A549 (cell line): ENCODE results near the gene GMDS. TPM values are rescaled to one million over a fixed set of nuclear protein-coding genes. Genes with fewer than 3 reads are reported as not detected.

Experiments
- ATAC-seq, 2 experiments: fragments of 200-7000 bp in 1 of 2; fragments of >200 bp in 1 of 2; cut with Nextera tagmentation in 1 of 2; cut with Tn5 transposase in 1 of 2; 3 replicates each; pipeline versions ENCODE4 v1.8.0 to v1.9.1; 2018 to 2020; ENCODE audit warnings: mild to moderate bottlenecking in 1 of 2, moderate library complexity in 1 of 2
- CTCF ChIA-PET: fragments of 300-600 bp; sonication (Branson Sonifier 250); formaldehyde crosslinking; extraction: SDS; loops from one replicate; lab custom pipeline; 2021; ENCODE audit warnings: antibody characterized with exemption, inconsistent platforms; lab: Yijun Ruan, JAX
- POLR2A ChIA-PET: fragments of 350-600 bp; formaldehyde crosslinking; extraction: SDS; loops from one replicate; lab custom pipeline; 2021; ENCODE audit warnings: antibody characterized with exemption, inconsistent platforms; lab: Yijun Ruan, JAX
- DNase-seq, 2 experiments: peaks; one replicate each; pipeline versions ENCODE4 v3.0.0 to v3.0.0-alpha.2; 2011 to 2016; ENCODE audit warnings: low read depth in 1 of 2, low spot score in 1 of 2
- FAIRE-seq: peaks from 2 replicates; lab custom pipeline; 2011; peaks lifted over from hg19 to GRCh38; lab: Jason Lieb, UNC
- H3K27ac ChIP-seq, 2 experiments: fragments of >200 bp; sonication (Bioruptor Twin); formaldehyde crosslinking; 3 replicates each; pipeline ENCODE4 v1.5.1; 2016 to 2017
- H3K4me1 ChIP-seq: fragments of >200 bp; sonication (Bioruptor Twin); formaldehyde crosslinking; 3 replicates; pipeline ENCODE4 v1.6.1; 2016
- H3K4me2 ChIP-seq: fragments of >200 bp; sonication (Bioruptor Twin); formaldehyde crosslinking; 3 replicates; pipeline ENCODE4 v1.6.1; 2016
- H3K4me3 ChIP-seq: fragments of >200 bp; sonication (Bioruptor Twin); formaldehyde crosslinking; 3 replicates; pipeline ENCODE4 v1.5.1; 2016
- H3K9me3 ChIP-seq: fragments of >200 bp; sonication (Bioruptor Twin); formaldehyde crosslinking; 3 replicates; pipeline ENCODE4 v1.6.1; 2016
- BCL3 ChIP-seq: fragments of >200 bp; sonication (Bioruptor Twin); formaldehyde crosslinking; IDR thresholded peaks from 3 replicates; pipeline ENCODE4 v1.6.1; 2016
- CHD2 ChIP-seq: fragments of 150-350 bp; IDR thresholded peaks from 2 replicates; pipeline ENCODE4 v1.6.1; 2014; ENCODE audit warnings: low read length; ENCODE audit not compliant: partially characterized antibody
- CTCF ChIP-seq: fragments of >200 bp; sonication (Bioruptor Twin); formaldehyde crosslinking; IDR thresholded peaks from 3 replicates; pipeline ENCODE4 v1.5.1; 2016
- EHMT2 ChIP-seq: fragments of 200-600 bp; sonication (generic); IDR thresholded peaks from 2 replicates; pipeline ENCODE4 v1.6.1; 2016; ENCODE audit warnings: antibody characterized with exemption, low read depth, mild to moderate bottlenecking, moderate library complexity
- ELK1 ChIP-seq: fragments of 150-350 bp; IDR thresholded peaks from 2 replicates; pipeline ENCODE4 v1.6.1; 2014; ENCODE audit warnings: low read depth, mild to moderate bottlenecking, low read length
- ESRRA ChIP-seq: fragments of 150-350 bp; IDR thresholded peaks from 2 replicates; pipeline ENCODE4 v1.6.1; 2014; ENCODE audit warnings: mild to moderate bottlenecking, low read length, borderline replicate concordance
- FOSB ChIP-seq: fragments of 250-450 bp; sonication (Bioruptor Pico); IDR thresholded peaks from 2 replicates; pipeline ENCODE4 v1.5.0; 2020; ENCODE audit warnings: mild to moderate bottlenecking, moderate library complexity
- FOSL2 ChIP-seq, 2 experiments: fragments of 450-650 bp in 1 of 2; fragments of >200 bp in 1 of 2; sonication (Bioruptor Twin) in 1 of 2; formaldehyde crosslinking; IDR thresholded peaks; 2 replicates each; pipeline versions ENCODE4 v1.5.0 to v1.6.1; 2016 to 2020; ENCODE audit warnings: mild to moderate bottlenecking in 1 of 2, moderate library complexity in 1 of 2
- GATA3 ChIP-seq: IDR thresholded peaks from 2 replicates; pipeline ENCODE4 v1.6.1; 2012; ENCODE audit warnings: borderline replicate concordance
- HDAC2 ChIP-seq: fragments of 200-600 bp; sonication (generic); IDR thresholded peaks from 2 replicates; pipeline ENCODE4 v1.6.1; 2016
- HMGXB4 ChIP-seq: fragments of 250-450 bp; sonication (Bioruptor Pico); IDR thresholded peaks from 2 replicates; pipeline ENCODE4 v1.5.0; 2021; ENCODE audit warnings: mild to moderate bottlenecking, moderate library complexity, borderline replicate concordance
- HOXA7 ChIP-seq: fragments of 250-450 bp; sonication (Bioruptor Pico); IDR thresholded peaks from 2 replicates; pipeline ENCODE4 v1.5.0; 2020; ENCODE audit warnings: mild to moderate bottlenecking, moderate library complexity
- JUNB ChIP-seq: fragments of >200 bp; sonication (Bioruptor Twin); formaldehyde crosslinking; IDR thresholded peaks from 2 replicates; pipeline ENCODE4 v1.6.1; 2016
- KDM5A ChIP-seq: fragments of 200-600 bp; sonication (generic); IDR thresholded peaks from 2 replicates; pipeline ENCODE4 v1.6.1; 2016; ENCODE audit warnings: antibody characterized with exemption, mild to moderate bottlenecking
- MAFK ChIP-seq: fragments of 450-650 bp; IDR thresholded peaks from 2 replicates; pipeline ENCODE4 v1.6.1; 2014; ENCODE audit not compliant: partially characterized antibody
- NFE2L2 ChIP-seq: fragments of 150-350 bp; conservative IDR thresholded peaks from 2 replicates; pipeline ENCODE4 v1.6.1; 2014; ENCODE audit warnings: low read length
- NR3C1 ChIP-seq: fragments of >200 bp; sonication (Bioruptor Twin); formaldehyde crosslinking; IDR thresholded peaks from 3 replicates; pipeline ENCODE4 v1.6.1; 2017
- POLR2A ChIP-seq: IDR thresholded peaks from 2 replicates; pipeline ENCODE4 v1.6.1; 2012; ENCODE audit warnings: mild to moderate bottlenecking, low read length
- POLR2AphosphoS2 ChIP-seq: conservative IDR thresholded peaks from 2 replicates; pipeline ENCODE4 v1.6.1; 2012; ENCODE audit warnings: low read length, improper control_type of control experiment, inconsistent platforms
- SREBF2 ChIP-seq: fragments of 450-650 bp; IDR thresholded peaks from 2 replicates; pipeline ENCODE4 v1.6.1; 2014; ENCODE audit warnings: mild to moderate bottlenecking, moderate library complexity
- USF2 ChIP-seq: fragments of 450-650 bp; IDR thresholded peaks from 2 replicates; pipeline ENCODE4 v1.6.1; 2014; ENCODE audit warnings: antibody characterized with exemption
- ZC3H11A ChIP-seq: fragments of 450-650 bp; IDR thresholded peaks from 2 replicates; pipeline ENCODE4 v1.6.1; 2014; ENCODE audit warnings: antibody characterized with exemption, mild to moderate bottlenecking
- ZFP36 ChIP-seq: fragments of 450-650 bp; IDR thresholded peaks from 2 replicates; pipeline ENCODE4 v1.6.1; 2014; ENCODE audit warnings: borderline replicate concordance; ENCODE audit not compliant: partially characterized antibody
- ZNF302 ChIP-seq: fragments of 250-450 bp; sonication (Bioruptor Pico); IDR thresholded peaks from 2 replicates; pipeline ENCODE4 v1.9.0; 2021; ENCODE audit warnings: inconsistent platforms, mild to moderate bottlenecking, moderate library complexity
- WGBS: methylation state at CpG from one replicate; pipeline ENCODE4 v1.1.6; 2017; ENCODE audit errors: missing lambda C conversion rate; 5-methylcytosine and 5-hydroxymethylcytosine counted together
- polyA plus RNA-seq, 4 experiments: library from polyadenylated mRNA; depleted of rRNA in 3 of 4; stranded (reverse); fragments of >200 nt; fragmentation: RNase III in 1 of 4; extraction: RNeasy Plus Mini Kit Qiagen cat#74134 plus additional on column Dnase treatment in 1 of 4; gene quantifications; 2 replicates in 3 of 4; 3 replicates in 1 of 4; pipeline ENCODE4 v1.2.3, GENCODE V29; 2011 to 2017
- TF ChIP-seq, protein P1 (sequence below): IDR thresholded peaks from 2 replicates; pipeline ENCODE4 v1.6.1; 2012

GMDS gene
- polyA plus RNA-seq, 2 of the 4 experiments (the other 2 are of a cell fraction) = 9.9 to 12.4 TPM

DNA sequence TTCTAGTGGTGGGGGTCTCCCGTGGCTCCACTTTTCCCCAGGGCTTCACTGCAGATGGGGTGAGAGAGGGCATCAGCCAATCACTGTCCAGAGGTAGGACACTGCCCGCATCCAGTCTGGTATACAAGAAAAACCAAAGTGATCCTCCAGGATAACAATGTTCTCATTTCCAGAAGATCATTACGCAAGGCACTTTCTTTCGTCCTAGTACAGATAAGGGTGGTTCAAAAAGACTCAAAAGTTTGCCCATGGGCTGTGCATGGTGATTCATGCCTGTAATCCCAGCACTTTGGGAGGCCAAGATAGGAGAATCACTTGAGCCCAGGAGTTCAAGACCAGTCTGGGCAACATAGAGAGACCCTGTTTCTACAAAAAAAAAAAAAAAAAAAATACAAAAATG lies 16.4 kb downstream of the GMDS start:
- Histone ChIP-seq H3K4me1 (peaks cover 17% of the 10 kb centered on the region), H3K27ac (no peak overlapping the region), H3K4me2 (no peak overlapping the region), H3K4me3 (no peak overlapping the region), H3K9me3 (no peaks in the 10 kb centered on the region)
- ChIA-PET CTCF (no interaction called here), POLR2A (no interaction called here)
- WGBS = 83% methylated on average over 3 of the region's 4 CpGs
- TF ChIP-seq KDM5A = no peak
- TF ChIP-seq FOSB (CRISPR knock-in tag) = no peak
- no peak for TF ChIP-seq EHMT2
- TF ChIP-seq HOXA7 (CRISPR knock-in tag) = no peak
- no peak for TF ChIP-seq CHD2
- TF ChIP-seq BCL3 = no peak
- TF ChIP-seq CTCF = no peak
- TF ChIP-seq ZNF302 (CRISPR knock-in tag) = no peak
- no peak for TF ChIP-seq USF2
- no peak for TF ChIP-seq ZFP36
- TF ChIP-seq POLR2A = no peak
- no peak for TF ChIP-seq HMGXB4 (CRISPR knock-in tag)
- TF ChIP-seq ESRRA = no peak
- no peak for TF ChIP-seq HDAC2
- TF ChIP-seq ZC3H11A = no peak
- no peak for TF ChIP-seq JUNB
- no peak for TF ChIP-seq GATA3
- TF ChIP-seq, protein P1, sequence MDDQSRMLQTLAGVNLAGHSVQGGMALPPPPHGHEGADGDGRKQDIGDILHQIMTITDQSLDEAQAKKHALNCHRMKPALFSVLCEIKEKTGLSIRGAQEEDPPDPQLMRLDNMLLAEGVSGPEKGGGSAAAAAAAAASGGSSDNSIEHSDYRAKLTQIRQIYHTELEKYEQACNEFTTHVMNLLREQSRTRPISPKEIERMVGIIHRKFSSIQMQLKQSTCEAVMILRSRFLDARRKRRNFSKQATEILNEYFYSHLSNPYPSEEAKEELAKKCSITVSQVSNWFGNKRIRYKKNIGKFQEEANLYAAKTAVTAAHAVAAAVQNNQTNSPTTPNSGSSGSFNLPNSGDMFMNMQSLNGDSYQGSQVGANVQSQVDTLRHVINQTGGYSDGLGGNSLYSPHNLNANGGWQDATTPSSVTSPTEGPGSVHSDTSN = no peak
- TF ChIP-seq SREBF2 = no peak
- DNase-seq (no peak), FAIRE-seq (no peak), ATAC-seq (no peak)

- FAIRE-seq = no peak
- ATAC-seq = no peak
- H3K4me3 ChIP-seq = no peak overlapping the region
- H3K27ac ChIP-seq = no peak overlapping the region
- TF ChIP-seq NFE2L2 (no peak), FOSL2 (IDR thresholded peaks at IDR 0.05) (no peak), FOSL2 (CRISPR knock-in tag; IDR thresholded peaks at IDR 0.05) (no peak), ELK1 (no peak), POLR2A (no peak), POLR2AphosphoS2 (no peak), ESRRA (no peak), GATA3 (no peak), MAFK (no peak), NR3C1 (no peak)
- TF ChIP-seq, all 56 proteins: peak for 0
- CTCF ChIA-PET = no interaction called here
- Histone ChIP-seq H3K9me3 (no peaks in the 10 kb centered on the region), H3K4me2 (no peak overlapping the region), H3K4me1 (peaks cover 17% of the 10 kb centered on the region)
- WGBS = 53% methylated on average over 2 of the region's 2 CpGs
- POLR2A ChIA-PET = no interaction called here
- DNase-seq = no peak
Measured at GRCh38 chr6:2228392-2228791, 17.0 kb downstream of the GMDS start.
